ENCODE results near the gene FAAP20.
A peak's percentile ranks its signal among the peaks of the same experiment; 100 is the strongest.

The FAAP20 gene

GRCh38 chr1:2229037-2229864 lies 34.7 kb upstream of the FAAP20 start:
- Histone ChIP-seq H3K36me3 (ENCODE audit: control insufficient read depth in 1 of 2, insufficient read depth in 2 of 2, low read depth in 1 of 2, low read length in 2 of 2) (peaks cover 0 to 21% of the 10 kb centered on the region in 2 experiments), H3K9ac (ENCODE audit: low read length) (peak overlapping the region; percentile 94), H3K79me1 (replicated peaks; ENCODE audit: low read length, poor library complexity, severe bottlenecking) (peaks cover 6% of the 10 kb centered on the region), H3K23ac (ENCODE audit: low read length in 2 of 2) (peak overlapping the region in 1 of 2 experiments; percentile 81), H2AK5ac (ENCODE audit: low read length, severe bottlenecking) (no peak overlapping the region), H2AFZ (ENCODE audit: low read depth, low read length) (no peak overlapping the region), H3K4ac (ENCODE audit: low read depth in 1 of 2, low read length in 2 of 2) (peak overlapping the region; percentile 15 to 81), H3K14ac (ENCODE audit: low read length in 2 of 2) (peak overlapping the region in 1 of 2 experiments; percentile 98), H3K27ac (ENCODE audit: low read length, poor library complexity, severe bottlenecking) (peak overlapping the region; percentile 18), H3K9me3 (ENCODE audit: control insufficient read depth, low read length) (no peaks in the 10 kb centered on the region), H2BK12ac (ENCODE audit: low read length in 2 of 2) (peak overlapping the region; percentile 32 to 47), H3K27me3 (ENCODE audit: control insufficient read depth in 1 of 2, insufficient read depth in 1 of 2, low read length in 2 of 2) (no peaks in the 10 kb centered on the region), H3K4me1 (ENCODE audit: control insufficient read depth, insufficient read depth, low read depth, low read length) (peaks cover 46% of the 10 kb centered on the region), H2BK15ac (ENCODE audit: low read depth, poor library complexity, severe bottlenecking) (peak overlapping the region; percentile 12), H3K4me3 (ENCODE audit: insufficient read depth in 1 of 2, low read depth in 1 of 2, low read length in 2 of 2) (peak overlapping the region; percentile 71 to 92), H3K18ac (ENCODE audit: low read depth in 1 of 2, low read length in 2 of 2) (peak overlapping the region; percentile 44 to 77), H2BK120ac (ENCODE audit: low read depth, low read length) (no peak overlapping the region), H2BK5ac (ENCODE audit: low read depth, low read length, poor library complexity, severe bottlenecking) (no peak overlapping the region), H4K8ac (ENCODE audit: low read length) (peak overlapping the region; percentile 27), H3K4me2 (ENCODE audit: low read length, poor library complexity, severe bottlenecking) (peak overlapping the region; percentile 92), H4K91ac (ENCODE audit: low read length) (peak overlapping the region; percentile 22)
- under 1% methylated on average over 76 of the region's 77 CpGs for WGBS
- DNase-seq = peak; percentile 73

DNA sequence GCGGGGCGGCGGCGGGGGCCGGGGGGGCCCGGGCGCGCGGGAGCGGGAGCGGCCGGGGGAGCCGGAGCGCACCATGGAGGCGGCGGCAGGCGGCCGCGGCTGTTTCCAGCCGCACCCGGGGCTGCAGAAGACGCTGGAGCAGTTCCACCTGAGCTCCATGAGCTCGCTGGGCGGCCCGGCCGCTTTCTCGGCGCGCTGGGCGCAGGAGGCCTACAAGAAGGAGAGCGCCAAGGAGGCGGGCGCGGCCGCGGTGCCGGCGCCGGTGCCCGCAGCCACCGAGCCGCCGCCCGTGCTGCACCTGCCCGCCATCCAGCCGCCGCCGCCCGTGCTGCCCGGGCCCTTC lies 34.1 kb upstream of the FAAP20 start:
- Histone ChIP-seq H3K4me3 (ENCODE audit: insufficient read depth in 1 of 2, low read depth in 1 of 2, low read length in 2 of 2) (peak overlapping the region; percentile 71 to 92), H4K8ac (ENCODE audit: low read length) (peak overlapping the region; percentile 27), H2AFZ (ENCODE audit: low read depth, low read length) (no peak overlapping the region), H3K36me3 (ENCODE audit: control insufficient read depth in 1 of 2, insufficient read depth in 2 of 2, low read depth in 1 of 2, low read length in 2 of 2) (peaks cover 0 to 21% of the 10 kb centered on the region in 2 experiments), H4K91ac (ENCODE audit: low read length) (peak overlapping the region; percentile 22), H3K4me2 (ENCODE audit: low read length, poor library complexity, severe bottlenecking) (peak overlapping the region; percentile 92), H3K23ac (ENCODE audit: low read length in 2 of 2) (peak overlapping the region in 1 of 2 experiments; percentile 2), H3K14ac (ENCODE audit: low read length in 2 of 2) (peak overlapping the region in 1 of 2 experiments; percentile 98), H3K18ac (ENCODE audit: low read depth in 1 of 2, low read length in 2 of 2) (peak overlapping the region in 1 of 2 experiments; percentile 44), H2BK12ac (ENCODE audit: low read length in 2 of 2) (peak overlapping the region; percentile 16 to 32), H2AK5ac (ENCODE audit: low read length, severe bottlenecking) (no peak overlapping the region), H3K27me3 (ENCODE audit: control insufficient read depth in 1 of 2, insufficient read depth in 1 of 2, low read length in 2 of 2) (no peaks in the 10 kb centered on the region), H3K9ac (ENCODE audit: low read length) (peak overlapping the region; percentile 94), H3K9me3 (ENCODE audit: control insufficient read depth, low read length) (no peaks in the 10 kb centered on the region), H2BK5ac (ENCODE audit: low read depth, low read length, poor library complexity, severe bottlenecking) (no peak overlapping the region), H3K27ac (ENCODE audit: low read length, poor library complexity, severe bottlenecking) (no peak overlapping the region), H3K4me1 (ENCODE audit: control insufficient read depth, insufficient read depth, low read depth, low read length) (peaks cover 40% of the 10 kb centered on the region), H2BK15ac (ENCODE audit: low read depth, poor library complexity, severe bottlenecking) (no peak overlapping the region), H3K4ac (ENCODE audit: low read depth in 1 of 2, low read length in 2 of 2) (peak overlapping the region; percentile 15 to 81), H3K79me1 (replicated peaks; ENCODE audit: low read length, poor library complexity, severe bottlenecking) (peaks cover 6% of the 10 kb centered on the region), H2BK120ac (ENCODE audit: low read depth, low read length) (peak overlapping the region; percentile 44)
- no peak for DNase-seq
- WGBS = under 1% methylated on average over 24 of the region's 50 CpGs

GRCh38 chr1:2228157-2228594 lies 33.6 kb upstream of the FAAP20 start, which contains the start of gene SKI:
Gene SKI, plus strand, starts transcription at chr1:2228319. Its CDS starts 448 bp downstream, at chr1:2228767.
- peak within 1 kb of the TSS; percentile 99 for H4K8ac ChIP-seq (ENCODE audit: low read length)
- H3K23ac ChIP-seq (ENCODE audit: low read length in 2 of 2) = peak within 1 kb of the TSS in 1 of 2 experiments; percentile 86
- peak within 1 kb of the TSS; percentile 100 for H4K91ac ChIP-seq (ENCODE audit: low read length)
- H3K14ac ChIP-seq (ENCODE audit: low read length in 2 of 2) = peak within 1 kb of the TSS in 1 of 2 experiments; percentile 100
- H3K4me1 ChIP-seq (ENCODE audit: control insufficient read depth, insufficient read depth, low read depth, low read length) = peaks cover 35% of the 10 kb centered on the region
- H2BK15ac ChIP-seq (ENCODE audit: low read depth, poor library complexity, severe bottlenecking) = peak within 1 kb of the TSS; percentile 97
- H3K9ac ChIP-seq (ENCODE audit: low read length) = peak within 1 kb of the TSS; percentile 96
- peak within 1 kb of the TSS; percentile 80 for H2AFZ ChIP-seq (ENCODE audit: low read depth, low read length)
- no peaks in the 10 kb centered on the region for H3K27me3 ChIP-seq (ENCODE audit: control insufficient read depth in 1 of 2, insufficient read depth in 1 of 2, low read length in 2 of 2)
- H3K18ac ChIP-seq (ENCODE audit: low read depth in 1 of 2, low read length in 2 of 2) = peak within 1 kb of the TSS; percentile 99 to 100
- H3K4me2 ChIP-seq (ENCODE audit: low read length, poor library complexity, severe bottlenecking) = peak within 1 kb of the TSS; percentile 96
- H3K79me1 ChIP-seq (replicated peaks; ENCODE audit: low read length, poor library complexity, severe bottlenecking) = peaks cover 6% of the 10 kb centered on the region
- peaks cover 0 to 21% of the 10 kb centered on the region in 2 experiments for H3K36me3 ChIP-seq (ENCODE audit: control insufficient read depth in 1 of 2, insufficient read depth in 2 of 2, low read depth in 1 of 2, low read length in 2 of 2)
- peak within 1 kb of the TSS; percentile 55 for H3K27ac ChIP-seq (ENCODE audit: low read length, poor library complexity, severe bottlenecking)
- 2% methylated on average over 20 of the region's 100 CpGs for WGBS
- H3K4me3 ChIP-seq (ENCODE audit: insufficient read depth in 1 of 2, low read depth in 1 of 2, low read length in 2 of 2) = peak within 1 kb of the TSS; percentile 81 to 92
- peak within 1 kb of the TSS; percentile 100 for H2BK120ac ChIP-seq (ENCODE audit: low read depth, low read length)
- no peaks in the 10 kb centered on the region for H3K9me3 ChIP-seq (ENCODE audit: control insufficient read depth, low read length)
- no peak for DNase-seq
- H3K4ac ChIP-seq (ENCODE audit: low read depth in 1 of 2, low read length in 2 of 2) = peak within 1 kb of the TSS; percentile 100
- H2BK12ac ChIP-seq (ENCODE audit: low read length in 2 of 2) = peak within 1 kb of the TSS; percentile 71 to 92
- H2BK5ac ChIP-seq (ENCODE audit: low read depth, low read length, poor library complexity, severe bottlenecking) = peak within 1 kb of the TSS; percentile 88
- H2AK5ac ChIP-seq (ENCODE audit: low read length, severe bottlenecking) = peak within 1 kb of the TSS; percentile 97

Data from mesenchymal stem cell (in vitro differentiated cells and primary cell).